Measurements from ENCODE around the gene PIPOX. TPM values are rescaled to one million over a fixed set of nuclear protein-coding genes. Genes with fewer than 3 reads are reported as not detected.
A peak's percentile ranks its signal among the peaks of the same experiment; 100 is the strongest.

Gene PIPOX
- total RNA-seq, 1 donor from 2014 or later = 0.29 TPM

- peak; percentile 48 for DNase-seq (ENCODE audit: low read depth)
- H3K36me3 ChIP-seq (ENCODE audit: control insufficient read depth, insufficient read depth, low read length) = no peaks in the 10 kb centered on the region
Measured at GRCh38 chr17:29059281-29059680, 16.3 kb downstream of the PIPOX start.

GRCh38 chr17:29060475-29060874 is 17.5 kb downstream of the PIPOX start:
- no peak for TF ChIP-seq CTCF (IDR thresholded peaks at IDR 0.05; ENCODE audit: insufficient read depth, low read length, poor library complexity, severe bottlenecking)
- Histone ChIP-seq H3K4me3 (ENCODE audit: low read depth, low read length) (no peak overlapping the region), H3K36me3 (ENCODE audit: control insufficient read depth, insufficient read depth, low read length) (no peaks in the 10 kb centered on the region), H3K27me3 (ENCODE audit: control insufficient read depth, insufficient read depth, low read length) (peaks cover 10% of the 10 kb centered on the region)
- DNase-seq (ENCODE audit: low read depth) = no peak

More at GRCh38 chr17:29059281-29059680, 16.3 kb downstream of the PIPOX start:
- no peak overlapping the region for H3K4me3 ChIP-seq (ENCODE audit: low read depth, low read length)
- no peak for TF ChIP-seq CTCF (IDR thresholded peaks at IDR 0.05; ENCODE audit: insufficient read depth, low read length, poor library complexity, severe bottlenecking)
- H3K27me3 ChIP-seq (ENCODE audit: control insufficient read depth, insufficient read depth, low read length) = peaks cover 16% of the 10 kb centered on the region

- Histone ChIP-seq H3K27me3 (ENCODE audit: control insufficient read depth, insufficient read depth, low read length) (peaks cover 5% of the 10 kb centered on the region), H3K36me3 (ENCODE audit: control insufficient read depth, insufficient read depth, low read length) (no peaks in the 10 kb centered on the region), H3K4me3 (ENCODE audit: low read depth, low read length) (no peak overlapping the region)
- TF ChIP-seq CTCF (IDR thresholded peaks at IDR 0.05; ENCODE audit: insufficient read depth, low read length, poor library complexity, severe bottlenecking) = no peak
- no peak for DNase-seq (ENCODE audit: low read depth)
Measured at GRCh38 chr17:29061036-29061435, 18.1 kb downstream of the PIPOX start.

- no peak for TF ChIP-seq CTCF (IDR thresholded peaks at IDR 0.05; ENCODE audit: insufficient read depth, low read length, poor library complexity, severe bottlenecking)
- Histone ChIP-seq H3K4me3 (ENCODE audit: low read depth, low read length) (no peak overlapping the region), H3K27me3 (ENCODE audit: control insufficient read depth, insufficient read depth, low read length) (peaks cover 4% of the 10 kb centered on the region), H3K36me3 (ENCODE audit: control insufficient read depth, insufficient read depth, low read length) (no peaks in the 10 kb centered on the region)
- DNase-seq (ENCODE audit: low read depth) = no peak
Measured at GRCh38 chr17:29062215-29062614, 19.3 kb downstream of the PIPOX start.

GRCh38 chr17:29063992-29064391 is 21.1 kb downstream of the PIPOX start:
- Histone ChIP-seq H3K27me3 (ENCODE audit: control insufficient read depth, insufficient read depth, low read length) (peaks cover 4% of the 10 kb centered on the region), H3K36me3 (ENCODE audit: control insufficient read depth, insufficient read depth, low read length) (no peaks in the 10 kb centered on the region), H3K4me3 (ENCODE audit: low read depth, low read length) (no peak overlapping the region)
- TF ChIP-seq CTCF (IDR thresholded peaks at IDR 0.05; ENCODE audit: insufficient read depth, low read length, poor library complexity, severe bottlenecking) = no peak
- DNase-seq (ENCODE audit: low read depth) = no peak

- DNase-seq (ENCODE audit: low read depth) = no peak
- TF ChIP-seq CTCF (IDR thresholded peaks at IDR 0.05; ENCODE audit: insufficient read depth, low read length, poor library complexity, severe bottlenecking) = no peak
- Histone ChIP-seq H3K27me3 (ENCODE audit: control insufficient read depth, insufficient read depth, low read length) (peaks cover 12% of the 10 kb centered on the region), H3K4me3 (ENCODE audit: low read depth, low read length) (no peak overlapping the region), H3K36me3 (ENCODE audit: control insufficient read depth, insufficient read depth, low read length) (no peaks in the 10 kb centered on the region)
Measured at GRCh38 chr17:29066047-29066446, 23.1 kb downstream of the PIPOX start.
